Loucy (cell line): ENCODE results near the gene KIAA1549.

ENCODE experiments used
- H2AFZ ChIP-seq: fragments of 200-600 bp; sonication (generic); 2 replicates; pipeline ENCODE4 v1.6.0; 2016; ENCODE audit warnings: antibody characterized with exemption, mild to moderate bottlenecking, low read length, moderate library complexity
- H3F3A ChIP-seq: fragments of 200-600 bp; 2 replicates; pipeline ENCODE4 v1.6.0; 2016; ENCODE audit warnings: antibody characterized with exemption, low read depth, mild to moderate bottlenecking
- H3K27me3 ChIP-seq: fragments of 200-600 bp; sonication (generic); 2 replicates; pipeline ENCODE4 v1.6.1; 2014; ENCODE audit warnings: low read length, mild to moderate bottlenecking; ENCODE audit not compliant: insufficient read depth, poor library complexity, severe bottlenecking
- H3K36me3 ChIP-seq: fragments of 200-600 bp; sonication (generic); 2 replicates; pipeline ENCODE4 v1.6.1; 2016; ENCODE audit warnings: low read length; ENCODE audit not compliant: insufficient read depth
- H3K4me1 ChIP-seq: fragments of 200-600 bp; sonication (generic); 2 replicates; pipeline ENCODE4 v1.5.1; 2014; ENCODE audit warnings: low read length, mild to moderate bottlenecking; ENCODE audit not compliant: insufficient read depth, poor library complexity, severe bottlenecking
- H3K4me2 ChIP-seq: fragments of 200-600 bp; sonication (generic); 2 replicates; pipeline ENCODE4 v1.6.0; 2014; ENCODE audit warnings: antibody characterized with exemption, low read length, low read depth, mild to moderate bottlenecking; ENCODE audit not compliant: poor library complexity, severe bottlenecking
- H3K4me3 ChIP-seq: fragments of 200-600 bp; sonication (generic); 2 replicates; pipeline ENCODE4 v1.5.1; 2014; ENCODE audit warnings: low read length, mild to moderate bottlenecking, mixed read lengths; ENCODE audit not compliant: poor library complexity, severe bottlenecking
- H3K79me2 ChIP-seq: fragments of 200-600 bp; sonication (generic); 2 replicates; pipeline ENCODE4 v1.6.1; 2014; ENCODE audit warnings: low read length; ENCODE audit not compliant: insufficient read depth
- H3K9ac ChIP-seq: fragments of 200-600 bp; sonication (generic); 2 replicates; pipeline ENCODE4 v1.6.0; 2014; ENCODE audit warnings: mild to moderate bottlenecking, low read depth, low read length, moderate library complexity; ENCODE audit not compliant: poor library complexity, severe bottlenecking
- H3K9me2 ChIP-seq: fragments of 200-600 bp; sonication (generic); replicated peaks from 2 replicates; pipeline ENCODE4 v1.6.1; 2016; ENCODE audit warnings: low read depth, low read length, mixed read lengths
- H3K9me3 ChIP-seq: fragments of 200-600 bp; sonication (generic); 2 replicates; pipeline ENCODE4 v1.6.1; 2014; ENCODE audit warnings: mild to moderate bottlenecking, antibody characterized with exemption, low read length, low read depth; ENCODE audit not compliant: insufficient read depth
- H4K20me1 ChIP-seq: fragments of 200-600 bp; sonication (generic); 2 replicates; pipeline ENCODE4 v1.6.0; 2014; ENCODE audit warnings: antibody characterized with exemption, low read length, mild to moderate bottlenecking; ENCODE audit not compliant: insufficient read depth, poor library complexity, severe bottlenecking
- EZH2phosphoT487 ChIP-seq: fragments of 200-600 bp; IDR thresholded peaks from 2 replicates; pipeline ENCODE4 v1.6.1; 2018; ENCODE audit warnings: antibody characterized with exemption, mild to moderate bottlenecking, moderate library complexity, borderline replicate concordance
- TF ChIP-seq, protein P1 (sequence below): fragments of 200-600 bp; sonication (generic); conservative IDR thresholded peaks from 2 replicates; pipeline ENCODE4 v1.5.1; 2014; ENCODE audit warnings: mild to moderate bottlenecking, antibody characterized with exemption, low read length

KIAA1549 gene

DNA sequence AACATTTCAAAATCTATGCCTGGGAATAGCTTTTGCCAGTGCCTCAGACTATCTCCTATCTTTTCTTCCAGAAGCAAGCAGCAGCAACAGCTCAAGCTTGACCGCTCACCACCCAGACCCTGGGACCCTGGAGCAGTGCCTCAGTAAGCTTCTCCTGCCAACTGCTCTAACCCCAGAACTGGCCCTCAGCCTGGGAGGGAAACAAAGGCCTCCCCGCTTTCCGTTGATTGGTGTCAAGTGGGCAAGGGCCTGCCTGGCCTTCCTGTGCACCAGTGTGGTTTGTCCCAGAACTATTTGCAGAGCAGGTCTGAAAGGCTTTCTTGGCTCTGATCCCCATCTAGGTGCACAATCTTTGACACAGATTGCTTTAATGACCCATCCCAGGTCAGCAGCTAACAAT, 179.9 kb downstream of the KIAA1549 start:
- H3K9me2 ChIP-seq: no peaks in the 10 kb centered on the region
- H3K4me3 ChIP-seq: no peak overlapping the region
- no peak overlapping the region for H2AFZ ChIP-seq
- no peak overlapping the region for H3K4me2 ChIP-seq
- no peaks in the 10 kb centered on the region for H3F3A ChIP-seq
- H3K9ac ChIP-seq: no peak overlapping the region
- H3K27me3 ChIP-seq: no peaks in the 10 kb centered on the region
- no peaks in the 10 kb centered on the region for H4K20me1 ChIP-seq
- no peaks in the 10 kb centered on the region for H3K79me2 ChIP-seq
- H3K9me3 ChIP-seq: no peaks in the 10 kb centered on the region
- H3K36me3 ChIP-seq: no peaks in the 10 kb centered on the region
- TF ChIP-seq, protein P1, sequence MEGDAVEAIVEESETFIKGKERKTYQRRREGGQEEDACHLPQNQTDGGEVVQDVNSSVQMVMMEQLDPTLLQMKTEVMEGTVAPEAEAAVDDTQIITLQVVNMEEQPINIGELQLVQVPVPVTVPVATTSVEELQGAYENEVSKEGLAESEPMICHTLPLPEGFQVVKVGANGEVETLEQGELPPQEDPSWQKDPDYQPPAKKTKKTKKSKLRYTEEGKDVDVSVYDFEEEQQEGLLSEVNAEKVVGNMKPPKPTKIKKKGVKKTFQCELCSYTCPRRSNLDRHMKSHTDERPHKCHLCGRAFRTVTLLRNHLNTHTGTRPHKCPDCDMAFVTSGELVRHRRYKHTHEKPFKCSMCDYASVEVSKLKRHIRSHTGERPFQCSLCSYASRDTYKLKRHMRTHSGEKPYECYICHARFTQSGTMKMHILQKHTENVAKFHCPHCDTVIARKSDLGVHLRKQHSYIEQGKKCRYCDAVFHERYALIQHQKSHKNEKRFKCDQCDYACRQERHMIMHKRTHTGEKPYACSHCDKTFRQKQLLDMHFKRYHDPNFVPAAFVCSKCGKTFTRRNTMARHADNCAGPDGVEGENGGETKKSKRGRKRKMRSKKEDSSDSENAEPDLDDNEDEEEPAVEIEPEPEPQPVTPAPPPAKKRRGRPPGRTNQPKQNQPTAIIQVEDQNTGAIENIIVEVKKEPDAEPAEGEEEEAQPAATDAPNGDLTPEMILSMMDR: no peak
- TF ChIP-seq EZH2phosphoT487: no peak
- no peaks in the 10 kb centered on the region for H3K4me1 ChIP-seq

DNA sequence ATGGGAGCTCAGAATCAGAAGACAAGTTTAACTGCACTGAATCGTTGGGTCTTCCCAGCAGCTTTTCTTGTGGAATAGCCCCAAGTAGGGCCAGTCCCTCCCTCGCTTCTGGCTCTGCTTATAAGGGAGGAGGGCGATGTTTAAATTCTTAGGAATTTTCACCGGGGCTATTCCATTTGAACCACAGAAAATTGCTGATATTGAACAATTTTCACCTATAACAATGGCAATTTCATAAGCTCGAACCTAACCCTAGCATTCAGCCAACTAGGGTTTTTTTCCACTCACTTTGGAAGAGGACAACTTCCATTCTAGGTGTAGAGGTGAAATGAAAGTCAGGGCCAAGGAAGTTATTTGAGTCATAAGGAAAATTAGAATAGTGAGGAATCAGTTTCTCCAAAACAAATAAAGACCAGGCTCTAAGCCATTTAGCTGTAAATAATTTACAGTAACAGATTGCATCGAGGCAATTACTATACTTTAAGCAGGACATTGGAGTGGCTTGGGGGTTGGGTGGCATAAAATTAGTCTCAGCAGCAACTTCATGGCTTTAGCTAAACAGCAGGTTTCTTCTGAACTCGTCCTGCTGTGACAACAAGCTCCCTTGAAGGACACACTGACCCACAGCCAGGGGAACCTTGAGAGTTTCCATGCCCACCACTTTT, 181.7 kb downstream of the KIAA1549 start:
- TF ChIP-seq, protein P1: no peak
- no peak for TF ChIP-seq EZH2phosphoT487
- Histone ChIP-seq H3K27me3 (no peaks in the 10 kb centered on the region), H3K9me3 (no peaks in the 10 kb centered on the region), H3K9me2 (no peaks in the 10 kb centered on the region), H3K36me3 (no peaks in the 10 kb centered on the region), H3K79me2 (no peaks in the 10 kb centered on the region), H3K4me3 (no peak overlapping the region), H3K4me2 (no peak overlapping the region), H4K20me1 (no peaks in the 10 kb centered on the region), H3K9ac (no peak overlapping the region), H3K4me1 (no peaks in the 10 kb centered on the region), H3F3A (no peaks in the 10 kb centered on the region), H2AFZ (no peak overlapping the region)

DNA sequence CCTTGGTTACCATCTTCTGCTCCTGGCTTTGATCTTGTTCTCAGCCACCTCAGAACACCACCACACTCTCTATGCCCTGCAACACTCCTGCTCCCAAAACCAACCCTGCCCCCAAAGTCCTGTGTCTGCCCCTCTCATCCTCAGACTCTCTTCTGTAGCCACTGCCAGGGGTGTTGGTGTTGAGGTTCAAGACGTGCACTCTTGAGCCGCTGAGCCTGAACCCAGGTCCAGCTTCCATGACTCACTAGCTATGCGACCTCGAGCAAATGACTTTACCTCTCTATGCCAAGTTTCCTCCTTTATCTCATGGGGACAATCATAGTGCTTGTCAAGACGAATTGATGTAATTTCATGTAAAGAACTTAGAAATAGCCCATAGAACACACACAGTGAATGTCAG, 182.4 kb downstream of the KIAA1549 start:
- no peak overlapping the region for H3K4me3 ChIP-seq
- no peaks in the 10 kb centered on the region for H4K20me1 ChIP-seq
- H2AFZ ChIP-seq: no peak overlapping the region
- no peak overlapping the region for H3K9ac ChIP-seq
- H3K4me2 ChIP-seq: no peak overlapping the region
- H3K4me1 ChIP-seq: no peaks in the 10 kb centered on the region
- no peaks in the 10 kb centered on the region for H3K9me3 ChIP-seq
- H3K79me2 ChIP-seq: no peaks in the 10 kb centered on the region
- TF ChIP-seq, protein P1: no peak
- TF ChIP-seq EZH2phosphoT487: no peak
- H3F3A ChIP-seq: no peaks in the 10 kb centered on the region
- H3K9me2 ChIP-seq: no peaks in the 10 kb centered on the region
- H3K27me3 ChIP-seq: no peaks in the 10 kb centered on the region
- no peaks in the 10 kb centered on the region for H3K36me3 ChIP-seq
